HL-60/S4 (cell line): Measurements from ENCODE around the gene CCDC186.

ENCODE experiments used
- in situ Hi-C: fragments of 300-500 bp; cut with MboI; formaldehyde crosslinking; loops from 2 replicates; pipeline ENCODE4 v1.14.3; 2022; ENCODE audit warnings: low sequenced_read_pairs

Gene CCDC186

DNA sequence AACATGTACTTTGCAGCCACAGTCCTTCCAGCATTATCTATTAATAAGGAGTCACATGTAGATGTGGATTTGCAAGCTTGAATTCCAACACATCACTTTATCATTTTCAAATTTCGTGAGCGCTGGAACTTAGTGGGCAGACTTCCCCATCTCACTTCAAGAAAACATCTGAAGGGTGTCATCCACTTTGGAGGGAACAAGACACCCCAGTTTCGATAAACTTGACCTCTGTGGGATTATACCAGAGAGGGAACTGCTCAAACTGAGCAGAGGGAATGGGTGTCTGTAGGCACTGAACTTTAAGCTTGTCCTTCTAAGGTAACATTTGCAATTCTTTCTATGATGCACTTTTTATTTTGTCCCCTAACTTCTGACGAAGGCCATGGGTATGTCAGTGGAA lies 102.8 kb downstream of the CCDC186 start:
- in situ Hi-C loops: no loop called here
